HG03575 (cell line): ENCODE measurements around the gene SEMA4G.

Experiments used
- ATAC-seq: cut with Tn5 transposase; IDR thresholded peaks from one replicate; pipeline ENCODE4 v1.9.1; 2021; ENCODE audit not compliant: unreplicated experiment, insufficient number of reproducible peaks, low FRiP score; ENCODE audit errors: extremely low read depth

Gene SEMA4G, protein sequence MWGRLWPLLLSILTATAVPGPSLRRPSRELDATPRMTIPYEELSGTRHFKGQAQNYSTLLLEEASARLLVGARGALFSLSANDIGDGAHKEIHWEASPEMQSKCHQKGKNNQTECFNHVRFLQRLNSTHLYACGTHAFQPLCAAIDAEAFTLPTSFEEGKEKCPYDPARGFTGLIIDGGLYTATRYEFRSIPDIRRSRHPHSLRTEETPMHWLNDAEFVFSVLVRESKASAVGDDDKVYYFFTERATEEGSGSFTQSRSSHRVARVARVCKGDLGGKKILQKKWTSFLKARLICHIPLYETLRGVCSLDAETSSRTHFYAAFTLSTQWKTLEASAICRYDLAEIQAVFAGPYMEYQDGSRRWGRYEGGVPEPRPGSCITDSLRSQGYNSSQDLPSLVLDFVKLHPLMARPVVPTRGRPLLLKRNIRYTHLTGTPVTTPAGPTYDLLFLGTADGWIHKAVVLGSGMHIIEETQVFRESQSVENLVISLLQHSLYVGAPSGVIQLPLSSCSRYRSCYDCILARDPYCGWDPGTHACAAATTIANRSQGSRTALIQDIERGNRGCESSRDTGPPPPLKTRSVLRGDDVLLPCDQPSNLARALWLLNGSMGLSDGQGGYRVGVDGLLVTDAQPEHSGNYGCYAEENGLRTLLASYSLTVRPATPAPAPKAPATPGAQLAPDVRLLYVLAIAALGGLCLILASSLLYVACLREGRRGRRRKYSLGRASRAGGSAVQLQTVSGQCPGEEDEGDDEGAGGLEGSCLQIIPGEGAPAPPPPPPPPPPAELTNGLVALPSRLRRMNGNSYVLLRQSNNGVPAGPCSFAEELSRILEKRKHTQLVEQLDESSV

DNA sequence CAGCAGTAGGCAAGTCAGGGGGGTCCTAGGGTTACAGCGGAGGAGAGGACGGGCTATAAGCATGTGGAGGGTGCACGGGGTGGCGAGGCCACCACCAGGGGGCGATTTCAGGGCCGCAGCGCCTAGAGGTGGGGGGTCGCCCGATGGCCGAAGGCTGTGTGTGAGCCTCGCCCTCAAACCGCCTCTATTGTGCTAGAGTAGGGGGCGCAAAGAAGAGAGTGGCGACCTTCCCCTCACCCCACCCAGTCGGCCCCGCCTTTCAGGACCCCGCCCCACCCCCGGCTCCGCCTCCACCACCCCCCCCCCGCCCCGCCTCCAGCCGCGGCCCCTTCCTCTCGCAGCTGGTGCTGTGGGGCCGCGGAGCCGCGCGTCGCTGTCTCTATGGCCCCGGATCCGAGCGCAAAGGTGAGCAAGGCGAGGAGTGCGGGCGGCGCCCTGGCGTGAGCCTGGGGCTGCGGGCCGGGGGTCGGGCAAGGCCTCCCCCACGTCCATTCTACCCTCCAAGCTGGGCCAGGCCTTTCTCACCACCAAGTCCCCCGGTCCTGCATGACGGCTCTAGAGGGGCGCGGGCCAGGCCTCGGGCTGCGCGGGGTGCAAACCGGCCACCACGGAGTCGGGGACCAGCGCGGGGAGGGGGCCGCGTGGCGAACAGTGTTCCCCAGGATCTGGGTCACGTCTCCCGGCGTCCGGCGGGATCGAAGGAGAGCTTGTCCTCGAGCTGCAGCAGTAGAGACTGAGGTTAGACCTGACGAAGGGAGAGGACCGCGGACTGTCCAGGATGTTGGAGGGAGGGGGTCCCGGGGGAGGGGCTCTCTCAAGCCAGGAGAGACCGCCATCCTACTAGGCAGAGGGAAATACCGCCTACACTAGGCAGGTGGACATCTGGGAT lies at the start of gene SEMA4G:
Gene SEMA4G, plus strand, starts transcription at position 318 of the 889 bp plus-strand sequence. CDS start 3,409 bp downstream, outside the sequence.
- no peak for ATAC-seq

GRCh38 chr10:100923580-100923979 lies 45.7 kb upstream of the SEMA4G start:
- no peak for ATAC-seq

- no peak for ATAC-seq
These were observed 42.0 kb upstream of the SEMA4G start for GRCh38 chr10:100927266-100927665.

DNA sequence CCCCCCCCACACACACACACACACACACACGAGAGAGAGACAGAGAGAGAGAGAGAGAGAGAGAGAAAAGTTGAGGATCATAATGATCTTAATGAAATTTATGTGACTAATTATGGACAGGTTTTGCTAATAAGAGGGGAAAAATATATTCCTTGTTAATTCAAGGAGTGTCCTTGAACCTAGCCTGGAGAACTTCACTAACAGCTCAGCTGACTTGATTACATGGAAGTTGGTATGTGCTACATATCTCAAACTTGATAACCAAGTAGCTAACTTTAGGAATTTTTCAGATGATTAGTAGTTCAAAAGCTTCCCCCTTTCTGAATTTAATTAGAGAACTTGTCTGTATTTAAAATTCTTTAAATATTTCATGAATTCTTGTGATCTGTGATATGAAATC lies 41.3 kb upstream of the SEMA4G start:
- ATAC-seq = no peak

DNA sequence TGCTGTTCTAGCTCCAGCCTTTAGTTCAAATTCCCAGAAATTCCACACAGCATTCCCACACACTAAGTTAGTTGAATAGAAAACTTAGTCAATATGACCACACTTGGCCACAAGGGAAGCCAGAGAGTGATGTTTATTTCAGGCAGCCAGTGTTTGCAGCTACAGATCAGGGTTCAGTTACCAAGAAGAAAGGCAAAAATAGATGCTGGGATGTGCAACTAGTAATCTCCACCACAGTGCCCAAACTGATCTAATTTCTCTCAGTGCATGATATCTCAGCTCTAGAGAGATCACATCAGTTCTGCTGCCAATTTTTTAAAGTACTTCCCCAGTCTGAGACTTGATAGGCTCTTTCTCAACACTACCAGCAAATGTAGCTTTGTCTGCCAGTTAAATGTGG lies 38.9 kb upstream of the SEMA4G start:
- no peak for ATAC-seq

DNA sequence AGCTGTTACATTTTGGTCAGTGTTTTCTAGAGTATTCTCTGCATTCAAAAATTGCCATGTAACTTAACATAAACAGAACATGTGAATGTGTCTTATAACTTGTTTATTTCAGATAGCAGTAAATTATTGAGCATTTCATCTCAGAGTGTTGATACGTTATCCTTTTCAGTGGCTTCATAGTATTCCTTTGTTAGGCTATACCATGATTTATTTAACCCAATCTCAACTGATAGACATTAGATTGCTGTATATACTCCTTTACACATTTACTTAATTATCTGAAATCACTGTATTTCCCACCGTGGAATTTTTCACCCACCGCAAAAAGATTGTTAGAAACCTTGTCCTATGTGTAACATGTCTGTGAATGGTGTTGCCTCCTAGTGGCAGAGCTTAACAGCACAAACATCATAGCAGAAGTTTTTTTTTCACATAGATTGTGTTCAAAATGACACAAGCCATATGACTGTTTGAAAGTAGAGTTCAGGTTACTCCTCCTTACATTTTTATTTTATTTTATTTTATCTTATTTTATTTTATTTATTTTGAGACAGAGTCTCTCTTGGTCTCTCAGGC lies 35.1 kb upstream of the SEMA4G start:
- no peak for ATAC-seq

DNA sequence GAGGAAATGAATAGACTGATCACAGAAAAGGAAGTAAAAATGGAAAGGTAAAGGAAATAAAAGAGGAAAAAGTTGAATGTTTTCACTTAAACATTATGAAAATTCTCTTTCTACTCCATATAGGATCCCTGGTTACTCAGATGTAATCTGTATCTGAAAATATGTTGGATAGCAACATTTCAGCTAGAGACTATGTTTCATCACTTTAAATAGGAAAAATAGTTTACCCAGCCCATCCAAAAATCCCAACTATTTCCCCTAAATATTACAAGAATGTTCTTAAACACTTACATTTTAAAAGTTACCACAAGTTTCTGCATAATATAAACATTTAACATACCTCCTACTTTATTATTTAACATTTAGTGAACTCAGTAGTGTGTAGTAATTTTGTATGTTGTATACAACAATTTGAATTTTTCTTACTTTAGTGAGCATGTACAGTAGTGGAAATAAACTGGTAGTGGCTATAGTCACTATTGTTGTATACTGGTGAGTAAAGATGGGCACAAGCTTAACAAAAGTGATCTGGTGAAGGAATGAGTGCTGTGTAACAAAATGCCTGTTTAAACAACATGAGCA lies 29.4 kb upstream of the SEMA4G start:
- no peak for ATAC-seq

DNA sequence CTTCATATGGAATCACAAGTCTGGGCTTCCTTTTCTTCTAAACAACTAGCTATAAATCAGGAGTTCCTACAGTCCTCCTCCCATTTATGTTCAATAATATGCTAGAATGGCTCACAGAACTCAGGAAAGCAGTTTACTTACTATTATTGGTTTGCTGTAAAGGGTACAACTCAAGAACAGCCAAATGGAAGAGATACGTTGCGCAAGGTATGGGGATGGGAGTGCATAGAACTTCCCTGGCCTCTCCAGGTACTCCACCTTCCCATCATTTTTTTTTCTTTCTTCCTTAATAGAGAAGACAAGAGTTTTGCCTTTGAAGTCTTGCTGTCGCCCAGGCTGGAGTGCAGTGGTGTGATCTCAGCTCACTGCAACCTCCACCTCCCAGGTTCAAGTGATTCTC lies 27.1 kb upstream of the SEMA4G start:
- ATAC-seq = no peak

DNA sequence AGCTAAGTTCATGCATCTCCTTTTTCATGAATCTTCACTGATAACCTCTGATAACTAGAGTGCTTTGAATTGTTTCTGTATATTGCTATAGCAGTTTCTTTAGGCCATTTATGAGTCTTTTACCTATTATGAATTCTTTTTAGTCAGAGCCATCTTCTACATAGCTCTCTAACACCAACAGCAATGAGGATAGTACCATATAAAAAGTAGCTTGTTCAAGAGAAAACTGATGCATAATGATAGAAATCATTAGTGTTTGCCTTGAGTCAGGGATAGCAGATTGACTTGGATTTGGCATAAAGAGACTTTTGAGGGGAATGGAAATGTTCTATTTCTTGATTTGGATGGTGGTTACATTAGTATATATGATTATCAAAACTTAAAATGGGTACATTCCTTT lies 25.8 kb upstream of the SEMA4G start:
- no peak for ATAC-seq

GRCh38 chr10:100945754-100946153 lies 23.6 kb upstream of the SEMA4G start:
- ATAC-seq = no peak

- no peak for ATAC-seq
These were observed 20.4 kb upstream of the SEMA4G start for GRCh38 chr10:100948916-100949315.

DNA sequence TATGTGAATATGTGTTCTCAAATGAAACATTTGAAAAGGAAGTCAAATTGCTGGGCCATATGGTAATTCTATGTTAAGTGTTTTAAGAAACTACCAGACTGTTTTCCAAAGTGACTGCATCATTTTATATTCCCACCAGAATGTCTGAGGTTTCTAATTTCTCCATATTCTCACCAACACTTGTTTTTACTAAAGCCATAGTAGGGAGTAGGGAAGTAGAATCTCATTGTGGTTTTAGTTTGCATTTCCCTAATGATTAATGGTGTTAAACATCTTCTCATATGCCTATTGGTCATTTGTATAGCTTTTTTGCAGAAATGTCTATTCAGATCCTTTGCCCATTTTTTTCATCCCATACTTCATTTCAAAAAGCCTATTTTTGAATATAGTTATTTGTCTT lies 9.1 kb upstream of the SEMA4G start:
- ATAC-seq = no peak

- no peak for ATAC-seq
These were observed 6.8 kb upstream of the SEMA4G start for GRCh38 chr10:100962351-100963080.

- ATAC-seq = no peak
These were observed 5.5 kb upstream of the SEMA4G start for GRCh38 chr10:100963826-100964225.

DNA sequence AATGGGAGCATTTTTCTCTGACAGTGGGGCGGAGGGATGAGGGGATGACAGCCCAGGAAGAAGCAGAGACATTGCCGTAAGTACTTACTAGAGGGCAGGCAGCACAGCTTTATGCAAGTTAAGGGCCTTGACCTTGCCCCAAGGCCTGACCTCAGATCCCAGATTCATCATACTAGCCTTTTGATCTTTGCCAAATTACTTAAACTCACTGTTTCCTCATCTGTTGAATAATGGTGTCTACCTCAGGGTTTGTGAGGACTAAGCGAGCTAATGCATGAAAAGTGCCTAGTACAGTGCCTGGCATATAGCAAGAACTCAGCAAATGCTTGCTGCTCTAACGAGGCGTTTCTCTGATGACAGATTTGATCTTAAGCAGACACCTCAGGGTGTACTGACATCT lies 3.5 kb upstream of the SEMA4G start:
- no peak for ATAC-seq

GRCh38 chr10:100966887-100967286 lies 2.4 kb upstream of the SEMA4G start:
- no peak for ATAC-seq

DNA sequence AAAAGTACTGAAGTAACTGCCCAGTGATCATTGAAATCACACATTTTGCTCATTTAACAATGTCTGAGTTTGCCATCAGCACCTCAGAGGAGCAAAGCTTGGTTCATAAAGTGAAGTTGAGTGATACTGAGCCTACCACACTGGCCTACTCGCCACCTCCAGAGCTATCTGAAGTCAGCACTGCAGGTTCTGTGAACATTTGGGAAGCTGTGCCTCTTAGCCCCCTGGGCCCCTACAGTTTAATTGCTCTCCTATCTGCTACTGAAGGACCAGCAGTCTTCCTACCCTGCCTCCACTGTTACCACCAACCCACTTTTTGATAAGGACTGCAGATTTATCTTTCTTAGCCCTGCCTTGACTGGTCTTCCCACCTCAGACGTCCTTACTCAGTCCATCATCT lies 2.0 kb upstream of the SEMA4G start:
- ATAC-seq = no peak
